ENCODE data around the gene C1QL3. TPM values are rescaled to one million over a fixed set of nuclear protein-coding genes. Genes with fewer than 3 reads are reported as not detected.

C1QL3 gene
- total RNA-seq, 1 experiment from 2014 or later = 1.7 TPM

- Mint-ChIP-seq H3K4me3 (no peak overlapping the region), H3K36me3 (no peaks in the 10 kb centered on the region), H3K9me3 (no peaks in the 10 kb centered on the region), H3K27me3 (ENCODE audit: low read depth) (no peaks in the 10 kb centered on the region), H3K27ac (no peak overlapping the region), H3K4me1 (no peaks in the 10 kb centered on the region)
- TF ChIP-seq PRRX2 (CRISPR knock-in tag; IDR thresholded peaks at IDR 0.05) = no peak
- no peak for TF ChIP-seq ZNF232 (CRISPR knock-in tag; IDR thresholded peaks at IDR 0.05)
- no peak for TF ChIP-seq JUN (CRISPR knock-in tag; IDR thresholded peaks at IDR 0.05)
- TF ChIP-seq SOX15 (CRISPR knock-in tag; IDR thresholded peaks at IDR 0.05) = no peak
- no peak for TF ChIP-seq E2F1 (CRISPR knock-in tag; IDR thresholded peaks at IDR 0.05)
- TF ChIP-seq ATF2 (CRISPR knock-in tag; IDR thresholded peaks at IDR 0.05; ENCODE audit: borderline replicate concordance, low read depth) = no peak
- TF ChIP-seq MAX (CRISPR knock-in tag; IDR thresholded peaks at IDR 0.05) = no peak
- no peak for TF ChIP-seq USF1 (CRISPR knock-in tag; IDR thresholded peaks at IDR 0.05)
- TF ChIP-seq ZNF281 (CRISPR knock-in tag; IDR thresholded peaks at IDR 0.05) = no peak
- no peak for TF ChIP-seq MXD4 (CRISPR knock-in tag; IDR thresholded peaks at IDR 0.05; ENCODE audit: borderline replicate concordance)
- no peak for TF ChIP-seq NR2C2 (CRISPR knock-in tag; IDR thresholded peaks at IDR 0.05)
- TF ChIP-seq ATF6 (CRISPR knock-in tag; IDR thresholded peaks at IDR 0.05) = no peak
- TF ChIP-seq SP1 (CRISPR knock-in tag; conservative IDR thresholded peaks at IDR 0.05) = no peak
- no peak for TF ChIP-seq TEAD4 (CRISPR knock-in tag; IDR thresholded peaks at IDR 0.05)
- no peak for ATAC-seq
- DNase-seq (ENCODE audit: low spot score) = no peak
- ChIA-PET CTCF (interaction anchor here (1.2 kb wide), 1 partner anchor 8 kb away, joined by 9 read pairs; no protein-coding TSS in a partner anchor), POLR2A (no interaction called here)
Observed at GRCh38 chr10:16510843-16511242, 10.8 kb downstream of the C1QL3 start.

GRCh38 chr10:16509996-16510395, 11.7 kb downstream of the C1QL3 start:
- no peaks in the 10 kb centered on the region for H3K36me3 Mint-ChIP-seq
- no peak for TF ChIP-seq CDX4 (CRISPR knock-in tag; IDR thresholded peaks at IDR 0.05; ENCODE audit: borderline replicate concordance)
- TF ChIP-seq ZBTB21 (CRISPR knock-in tag; IDR thresholded peaks at IDR 0.05; ENCODE audit: borderline replicate concordance) = no peak
- TF ChIP-seq ZBTB43 (CRISPR knock-in tag; IDR thresholded peaks at IDR 0.05) = no peak
- TF ChIP-seq NR3C1 (CRISPR knock-in tag; conservative IDR thresholded peaks at IDR 0.05; ENCODE audit: low read depth) = no peak

More at GRCh38 chr10:16509996-16510395, 11.7 kb downstream of the C1QL3 start:
- POLR2A ChIA-PET = interaction anchor here (0.6 kb wide), 1 partner anchor 132 kb away, joined by 8 read pairs; no protein-coding TSS in a partner anchor
- no peak overlapping the region for H3K27ac Mint-ChIP-seq
- no peaks in the 10 kb centered on the region for H3K4me1 Mint-ChIP-seq
- no peak for DNase-seq (ENCODE audit: low spot score)
- CTCF ChIA-PET = interaction anchor here (1.2 kb wide), 1 partner anchor 9 kb away, joined by 9 read pairs; no protein-coding TSS in a partner anchor
- no peak overlapping the region for H3K4me3 Mint-ChIP-seq
- ATAC-seq = no peak
- H3K27me3 Mint-ChIP-seq (ENCODE audit: low read depth) = no peaks in the 10 kb centered on the region
- H3K9me3 Mint-ChIP-seq = no peaks in the 10 kb centered on the region
